Stimulated activated CD8-positive, alpha-beta memory T cell treated with anti-CD3 and anti-CD28 coated beads, Interleukin-7, amount 100 ng/mL, for 1 hour (primary cell): ENCODE data around the gene CUL1.

Source experiments
- DNase-seq, 2 donors: peaks; one replicate each; pipeline ENCODE4 v3.0.0-alpha.2; 2020; ENCODE audit warnings: low read depth in 2 of 2

The CUL1 gene

GRCh38 chr7:148718431-148718830, 19.7 kb downstream of the CUL1 start:
- DNase-seq, result no peak

DNA sequence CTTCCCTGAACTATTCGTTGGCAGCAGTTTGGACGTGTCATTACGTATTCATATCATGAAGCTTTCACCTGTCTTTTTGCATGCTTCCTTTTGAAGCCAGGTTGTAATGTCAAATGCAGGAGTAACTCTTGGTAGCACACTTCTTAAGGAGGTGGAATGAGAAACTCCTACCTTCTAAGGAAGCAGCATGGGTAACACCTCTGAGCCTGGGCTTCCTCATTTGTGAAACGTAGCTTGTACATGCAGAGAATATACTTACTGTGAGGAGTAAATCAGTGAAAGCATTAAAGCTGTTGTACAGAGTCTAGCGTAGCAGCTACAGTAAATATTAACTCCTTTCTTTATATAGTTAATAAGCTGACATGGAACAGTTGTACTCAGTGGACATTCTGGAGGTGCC, 21.1 kb downstream of the CUL1 start:
- DNase-seq, result no peak

DNA sequence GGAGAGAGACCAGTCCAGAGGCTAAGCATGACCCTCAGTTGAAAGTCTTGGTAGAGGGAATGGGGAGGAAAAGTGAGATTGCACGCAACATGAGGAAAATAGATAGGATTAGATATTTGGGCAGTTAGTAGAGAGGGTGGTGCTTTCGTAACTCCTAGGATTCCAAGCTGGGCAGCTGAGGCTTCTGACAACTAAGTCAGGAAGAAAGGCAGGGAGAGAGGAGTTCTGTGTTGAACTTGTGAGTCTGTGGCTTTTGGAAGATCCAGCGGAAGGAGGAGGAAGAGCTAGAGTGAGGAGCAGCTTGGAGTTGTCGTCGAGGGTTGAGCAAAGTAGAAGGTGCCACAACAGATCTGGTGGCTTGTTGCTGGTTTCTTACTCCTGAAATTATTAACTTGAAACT, 21.8 kb downstream of the CUL1 start:
- no peak for DNase-seq

- DNase-seq, result no peak
These were observed 22.7 kb downstream of the CUL1 start for GRCh38 chr7:148721390-148721789.

DNA sequence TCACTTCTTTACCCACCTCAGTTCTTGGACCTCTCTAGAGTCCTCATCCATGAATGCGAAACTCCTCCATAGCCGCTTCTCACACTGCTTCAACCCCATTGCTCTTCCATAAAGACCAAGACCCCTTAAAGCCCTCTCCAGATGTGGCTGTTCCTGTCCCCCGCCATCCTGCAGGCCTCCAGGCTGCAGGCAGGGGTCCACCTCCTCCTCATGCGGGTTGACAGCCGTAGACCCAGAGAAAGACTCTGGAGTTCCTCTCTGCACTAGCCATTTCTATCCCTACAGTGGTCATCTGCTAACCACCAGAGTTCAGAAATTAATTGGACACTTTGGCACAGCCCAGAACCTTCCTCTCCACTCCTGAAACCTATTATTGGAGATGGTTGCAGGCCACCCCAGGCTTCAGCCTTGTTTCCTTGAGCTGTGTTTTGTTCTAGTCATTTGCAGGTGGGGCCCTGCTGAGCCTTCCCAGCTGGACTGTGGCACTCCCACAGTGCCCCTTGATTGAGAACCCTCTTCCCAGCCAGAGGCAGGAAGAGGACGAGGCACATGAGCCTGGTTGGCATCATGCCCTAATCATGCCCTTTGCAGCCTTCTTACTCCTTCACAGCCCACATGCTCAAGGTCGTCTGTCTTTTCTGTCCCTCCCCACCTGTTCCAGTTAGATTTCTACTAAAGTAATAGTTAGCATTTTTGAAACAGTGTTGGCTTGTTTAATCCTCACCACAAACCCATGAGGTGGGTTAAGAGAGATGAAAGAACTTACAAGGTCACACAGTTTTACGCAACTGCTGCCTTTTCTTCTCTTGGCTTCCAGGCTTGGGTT, 23.9 kb downstream of the CUL1 start:
- DNase-seq, result no peak

DNA sequence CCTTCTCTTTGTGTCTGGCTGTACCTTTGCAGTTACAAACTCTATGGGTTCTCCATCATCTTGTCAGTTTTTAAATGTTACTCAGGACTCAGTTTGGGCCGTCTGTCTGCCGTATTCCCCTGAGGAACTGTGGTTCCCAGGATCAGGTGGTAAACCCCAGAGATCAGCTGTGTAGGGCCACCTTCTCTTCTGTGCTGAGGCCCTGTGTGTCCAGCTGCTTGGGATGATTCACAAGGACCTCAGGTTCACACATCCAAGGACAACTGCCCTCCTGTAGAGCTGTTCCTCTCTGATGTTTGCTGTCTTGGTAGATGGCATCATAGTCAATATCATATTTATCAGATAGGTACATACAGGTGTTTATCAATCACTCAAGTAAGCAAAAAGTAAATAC, 24.5 kb downstream of the CUL1 start:
- DNase-seq, result no peak

DNA sequence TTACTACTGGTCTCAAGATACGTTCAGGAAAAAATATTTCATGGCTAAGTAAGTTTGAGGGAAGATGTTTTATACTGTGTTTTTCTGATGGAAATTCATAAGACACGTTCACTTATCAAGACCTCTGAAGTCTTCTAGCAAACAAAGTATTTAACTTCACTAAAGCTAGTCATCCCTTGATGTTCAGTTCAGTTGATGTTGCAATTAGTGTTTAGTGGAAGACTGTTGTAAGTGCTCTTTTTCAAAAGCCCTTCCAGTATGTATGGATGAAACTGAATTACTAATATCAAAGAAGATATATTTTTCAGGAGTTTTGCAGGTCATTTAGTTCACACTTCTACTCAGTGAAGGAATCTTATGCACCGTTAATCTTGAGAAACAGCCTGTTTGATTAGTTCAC, 25.1 kb downstream of the CUL1 start:
- no peak for DNase-seq

GRCh38 chr7:148726385-148726784, 27.7 kb downstream of the CUL1 start:
- DNase-seq, result no peak

DNA sequence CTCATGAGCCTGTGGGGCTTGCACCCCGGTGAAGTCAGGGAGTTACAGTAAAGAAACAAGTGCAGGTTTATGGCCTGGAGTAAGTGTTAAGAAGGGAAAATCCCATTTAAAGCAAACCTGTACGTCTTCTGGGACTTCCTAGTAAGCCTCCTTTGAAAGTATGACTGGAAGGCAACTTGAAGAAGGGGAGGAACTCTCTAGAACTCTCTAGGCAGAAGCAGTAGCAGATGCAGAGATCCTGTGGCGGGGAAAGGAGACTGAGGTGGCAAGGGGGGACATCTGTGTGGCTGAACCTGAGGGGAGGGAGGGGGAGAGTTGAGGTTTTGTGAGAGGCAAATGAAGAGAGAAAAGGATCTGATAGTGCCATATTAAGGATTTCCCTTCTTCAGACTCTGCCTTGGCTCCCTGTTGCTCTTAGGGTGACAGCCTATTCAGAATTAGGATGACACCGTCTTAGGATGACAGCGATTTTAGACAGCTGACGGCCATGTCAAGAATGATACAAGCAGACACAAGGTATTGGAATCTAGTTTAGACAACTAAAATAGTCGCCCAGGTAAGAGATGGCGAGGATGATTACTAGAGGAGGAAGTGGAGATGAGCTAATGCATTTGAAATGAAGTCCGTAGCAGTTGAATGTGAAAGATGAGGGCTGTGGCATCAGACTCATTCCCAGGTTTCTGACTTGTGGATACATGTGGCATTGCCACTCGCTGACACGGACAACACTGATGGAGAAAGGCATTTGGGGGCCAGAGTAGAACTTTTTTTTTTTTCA, 29.0 kb downstream of the CUL1 start:
- no peak for DNase-seq

DNA sequence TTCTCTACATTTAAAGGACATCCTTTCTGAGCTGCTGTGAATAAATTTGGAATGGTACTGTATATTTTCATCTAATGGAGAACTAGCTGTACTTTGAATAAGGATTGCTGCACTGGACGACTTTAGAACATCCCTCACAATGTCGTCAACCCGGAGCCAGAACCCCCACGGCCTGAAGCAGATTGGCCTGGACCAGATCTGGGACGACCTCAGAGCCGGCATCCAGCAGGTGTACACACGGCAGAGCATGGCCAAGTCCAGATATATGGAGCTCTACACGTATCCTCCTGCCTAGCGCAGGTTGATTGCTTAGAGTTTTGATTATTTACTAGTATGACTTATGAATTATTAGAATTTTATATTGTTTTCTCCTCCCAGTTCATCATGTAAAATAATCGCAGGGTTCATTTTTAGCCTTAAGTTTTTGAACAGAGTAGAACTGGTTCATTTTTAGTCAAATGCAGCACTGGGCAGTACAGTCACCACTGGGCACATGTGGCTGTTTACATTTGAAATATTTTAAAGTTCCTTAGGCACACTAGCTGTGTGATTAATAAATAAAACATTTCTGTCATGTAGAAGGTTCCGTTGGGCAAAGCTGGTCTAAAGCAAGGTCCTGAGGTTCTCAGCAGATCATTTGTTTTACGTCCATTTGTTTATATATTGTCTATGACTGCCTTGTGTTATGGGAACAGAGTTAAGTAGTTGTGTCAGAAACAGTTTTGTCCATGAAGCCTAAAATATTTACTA, 31.5 kb downstream of the CUL1 start:
- no peak for DNase-seq

DNA sequence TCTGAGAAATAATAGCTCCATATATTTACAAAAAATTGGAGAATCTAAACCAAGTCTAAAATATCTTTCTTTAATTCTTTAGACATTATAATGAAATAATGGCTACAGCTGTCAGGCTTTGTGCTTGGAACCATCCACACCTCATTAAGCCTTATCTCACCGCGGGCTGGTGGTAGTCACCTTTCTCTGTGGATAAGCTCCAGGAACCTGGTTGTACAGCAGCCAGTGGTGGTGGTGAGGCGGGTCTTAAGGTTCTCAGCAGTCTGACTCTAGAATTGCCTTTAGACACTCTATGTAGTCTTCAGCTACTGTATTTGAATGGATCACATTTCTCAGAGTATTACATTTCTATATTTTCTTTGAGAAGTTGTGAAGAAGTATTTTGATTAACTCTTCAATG, 34.2 kb downstream of the CUL1 start:
- no peak for DNase-seq

GRCh38 chr7:148733496-148733895, 34.8 kb downstream of the CUL1 start:
- no peak for DNase-seq

DNA sequence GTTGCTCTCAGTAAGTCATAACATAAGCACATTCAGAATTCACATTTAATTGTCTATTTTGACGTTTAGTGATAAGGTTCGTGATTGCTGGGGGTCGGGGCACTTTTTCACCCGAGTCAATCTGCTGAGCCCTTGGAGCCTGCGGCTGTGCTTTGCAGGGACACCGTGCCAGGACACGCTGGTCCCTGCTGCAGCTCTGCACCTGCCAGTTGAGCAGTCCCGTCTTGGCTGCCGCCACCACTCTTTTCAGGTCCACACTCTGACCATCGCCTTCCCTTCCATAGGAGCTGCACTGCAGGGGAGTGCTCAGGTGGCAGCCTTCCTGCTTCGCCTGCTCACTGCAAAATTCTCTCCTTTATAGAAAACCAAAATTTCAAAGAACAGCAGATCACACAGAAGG, 36.4 kb downstream of the CUL1 start:
- no peak for DNase-seq

GRCh38 chr7:148735967-148736366, 37.3 kb downstream of the CUL1 start:
- no peak for DNase-seq

DNA sequence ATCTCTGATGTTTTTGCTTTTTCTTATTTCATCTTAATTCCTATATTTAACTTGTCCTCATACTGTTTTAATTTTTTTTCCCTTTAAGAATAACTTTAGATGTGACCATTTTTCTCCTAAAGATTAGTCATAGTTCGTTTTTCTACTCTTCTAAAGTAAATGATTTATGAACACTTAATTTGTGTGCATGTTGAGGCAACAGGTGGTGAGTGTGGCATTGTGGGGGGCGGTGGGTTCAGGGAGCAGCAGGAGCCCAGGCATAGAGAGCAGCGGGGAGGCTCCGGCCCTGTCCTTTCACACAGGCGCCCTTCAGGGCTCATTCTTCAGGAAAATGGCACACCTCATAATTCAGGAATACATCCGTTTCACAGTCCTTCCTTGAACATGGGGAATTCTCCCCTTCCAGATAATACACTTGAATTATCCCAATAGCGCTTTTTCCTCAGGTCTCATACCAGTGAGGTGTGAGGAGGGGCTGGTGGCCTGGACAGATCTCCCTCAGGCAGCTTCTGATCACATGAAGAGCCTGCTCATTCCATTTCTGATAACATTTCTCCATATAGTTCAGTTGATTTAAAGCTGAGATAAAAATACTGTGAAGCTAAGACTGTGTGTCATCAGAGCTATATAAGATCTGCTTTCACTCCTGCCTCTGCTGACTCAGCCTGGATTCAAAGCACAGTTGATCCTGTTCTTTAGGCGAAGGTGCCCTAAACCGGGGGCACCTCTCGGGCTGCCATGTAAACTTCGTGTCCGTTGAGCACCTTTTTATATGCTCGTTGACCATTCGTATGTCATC, 40.2 kb downstream of the CUL1 start:
- DNase-seq, result no peak

DNA sequence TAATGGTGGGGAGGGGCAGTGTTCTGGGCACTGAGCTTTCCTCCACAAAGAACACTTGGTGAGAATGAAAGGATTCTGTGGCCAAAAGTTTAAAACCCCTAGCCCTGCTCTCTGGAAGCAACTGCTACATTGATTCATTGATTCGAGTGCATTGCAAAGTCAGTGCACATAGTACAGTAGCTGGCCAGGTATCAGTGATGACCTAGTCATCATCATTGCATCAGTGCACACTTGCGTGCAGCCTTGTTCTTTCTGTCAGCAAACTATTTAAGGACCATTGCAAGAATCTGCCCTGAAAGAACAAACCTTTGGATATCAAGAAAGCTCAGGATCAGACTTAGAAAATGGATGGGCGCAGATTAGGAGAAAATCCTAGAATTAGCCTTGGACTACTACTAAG, 47.4 kb downstream of the CUL1 start:
- DNase-seq, result no peak

DNA sequence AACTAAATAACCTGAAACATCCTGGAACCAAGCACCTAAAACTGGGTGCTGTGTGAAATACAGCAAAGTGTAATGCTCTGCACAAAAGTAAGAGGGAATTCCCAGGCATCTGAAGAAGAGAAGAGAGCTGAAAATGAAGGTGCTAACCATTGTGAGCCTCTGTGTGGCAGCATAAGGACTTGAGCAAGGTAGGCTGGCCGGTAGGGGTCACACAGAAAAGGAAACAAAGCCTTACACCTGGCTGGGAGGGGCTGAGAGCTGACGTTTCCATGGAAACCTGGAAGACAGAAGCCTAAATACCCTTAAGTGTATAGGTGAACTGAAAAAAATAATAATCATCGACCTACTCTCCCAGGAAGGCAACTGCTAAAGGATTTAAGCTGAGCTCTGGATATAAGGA, 48.6 kb downstream of the CUL1 start:
- DNase-seq, result no peak

GRCh38 chr7:148750442-148751355, 52.0 kb downstream of the CUL1 start:
- no peak for DNase-seq

DNA sequence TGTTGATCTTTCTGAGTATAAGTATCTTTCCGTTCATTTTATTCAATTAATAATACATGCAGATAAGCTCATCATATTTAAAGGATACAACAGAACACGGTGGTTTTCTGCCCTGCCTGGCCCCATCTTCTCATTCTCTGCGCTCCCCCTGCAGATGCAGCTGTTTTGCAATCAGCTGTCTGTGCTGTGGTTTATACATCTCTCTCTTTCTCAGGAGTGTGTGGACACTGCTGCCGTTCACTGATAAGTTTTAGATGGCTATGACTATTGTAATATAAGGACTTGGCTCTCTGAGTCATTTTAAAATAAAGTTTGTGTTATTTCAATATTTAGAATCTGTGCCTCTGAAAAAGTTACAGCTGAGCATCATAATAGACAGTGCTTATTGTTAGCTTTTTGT, 54.5 kb downstream of the CUL1 start:
- no peak for DNase-seq

GRCh38 chr7:148754912-148755311, 56.2 kb downstream of the CUL1 start:
- DNase-seq, result no peak
